ENCODE measurements around the gene NRGN.

GRCh38 chr11:124736736-124737135, 3.0 kb upstream of the NRGN start:
- TF ChIP-seq MAX (IDR thresholded peaks at IDR 0.05) (no peak), RAD21 (IDR thresholded peaks at IDR 0.05; ENCODE audit: low read depth) (no peak), YY1 (IDR thresholded peaks at IDR 0.05; ENCODE audit: low read depth) (no peak), ZBTB7A (IDR thresholded peaks at IDR 0.05; ENCODE audit: low read depth) (no peak), CREB1 (IDR thresholded peaks at IDR 0.05; ENCODE audit: low read depth) (no peak), TEAD4 (IDR thresholded peaks at IDR 0.05) (no peak), TAF1 (IDR thresholded peaks at IDR 0.05; ENCODE audit: low read depth) (no peak), USF1 (IDR thresholded peaks at IDR 0.05) (no peak)
